Neuronal stem cell (in vitro differentiated cells): ENCODE measurements around the gene WWP2. TPM values are rescaled to one million over a fixed set of nuclear protein-coding genes. Genes with fewer than 3 reads are reported as not detected.
"Not testable (repeated sequence)": the region's sequence is repeated elsewhere in the genome, so short reads cannot be mapped to it uniquely, and the experiment has no call there.

Source experiments
- DNase-seq: peaks from one replicate; pipeline ENCODE4 v3.0.0-alpha.2; 2013; ENCODE audit warnings: low spot score
- H2AFZ ChIP-seq: one replicate; pipeline ENCODE4 v1.6.1; 2013; ENCODE audit warnings: mild to moderate bottlenecking, low read length, inconsistent platforms
- H2AK5ac ChIP-seq: 2 replicates; pipeline ENCODE4 v1.6.1; 2013; ENCODE audit warnings: low read depth, mild to moderate bottlenecking, inconsistent platforms, low read length, moderate library complexity, mixed read lengths
- H2BK120ac ChIP-seq: 2 replicates; pipeline ENCODE4 v1.6.1; 2013; ENCODE audit warnings: low read depth, mild to moderate bottlenecking, inconsistent platforms, low read length, moderate library complexity, mixed read lengths
- H2BK12ac ChIP-seq: one replicate; pipeline ENCODE4 v1.6.1; 2013; ENCODE audit warnings: low read length, inconsistent platforms
- H2BK15ac ChIP-seq: 2 replicates; pipeline ENCODE4 v1.6.1; 2013; ENCODE audit warnings: mild to moderate bottlenecking, low read length, inconsistent platforms, mixed read lengths
- H2BK5ac ChIP-seq: one replicate; pipeline ENCODE4 v1.6.1; 2013; ENCODE audit warnings: inconsistent platforms, mild to moderate bottlenecking, low read length, moderate library complexity
- H3K14ac ChIP-seq: one replicate; pipeline ENCODE4 v1.6.1; 2013; ENCODE audit warnings: low read length, inconsistent platforms
- H3K18ac ChIP-seq: 2 replicates; pipeline ENCODE4 v1.6.1; 2013; ENCODE audit warnings: low read length, inconsistent platforms
- H3K23ac ChIP-seq: 2 replicates; pipeline ENCODE4 v1.6.1; 2013; ENCODE audit warnings: low read depth, mild to moderate bottlenecking, mixed read lengths, low read length, inconsistent platforms; ENCODE audit not compliant: poor library complexity
- H3K27ac ChIP-seq: replicated peaks from 3 replicates; pipeline ENCODE4 v1.5.1; 2013; ENCODE audit warnings: low read length, inconsistent platforms
- H3K27me3 ChIP-seq, 3 experiments: 2 replicates each; pipeline ENCODE4 v1.6.1; 2013; ENCODE audit warnings: low read length in 3 of 3, mild to moderate bottlenecking in 2 of 3, inconsistent platforms in 1 of 3, low read depth in 1 of 3, mixed read lengths in 1 of 3, moderate library complexity in 1 of 3; ENCODE audit not compliant: control insufficient read depth in 3 of 3, insufficient read depth in 3 of 3
- H3K36me3 ChIP-seq, 2 donors: replicated peaks in 1 of 2; 2 replicates each; pipeline ENCODE4 v1.6.1; 2013; ENCODE audit warnings: low read length in 2 of 2; ENCODE audit not compliant: control insufficient read depth in 2 of 2, insufficient read depth in 2 of 2
- H3K4ac ChIP-seq: 2 replicates; pipeline ENCODE4 v1.6.1; 2013; ENCODE audit warnings: inconsistent platforms, mild to moderate bottlenecking, low read length, moderate library complexity
- H3K4me1 ChIP-seq, 2 donors: 1 replicate in 1 of 2; 2 replicates in 1 of 2; pipeline ENCODE4 v1.6.1; 2013; ENCODE audit warnings: low read length in 2 of 2, low read depth in 1 of 2; ENCODE audit not compliant: control insufficient read depth in 2 of 2, insufficient read depth in 1 of 2
- H3K4me2 ChIP-seq: one replicate; pipeline ENCODE4 v1.6.1; 2013; ENCODE audit warnings: mild to moderate bottlenecking, low read length, inconsistent platforms; ENCODE audit not compliant: insufficient read depth, poor library complexity, severe bottlenecking
- H3K4me3 ChIP-seq, 2 donors: 2 replicates each; pipeline ENCODE4 v1.5.1; 2013; ENCODE audit warnings: low read length in 2 of 2, mild to moderate bottlenecking in 2 of 2, inconsistent platforms in 1 of 2, moderate library complexity in 1 of 2
- H3K79me1 ChIP-seq: one replicate; pipeline ENCODE4 v1.6.1; 2013; ENCODE audit warnings: low read depth, mild to moderate bottlenecking, inconsistent platforms, low read length, moderate library complexity
- H3K9ac ChIP-seq: one replicate; pipeline ENCODE4 v1.6.1; 2013; ENCODE audit warnings: mild to moderate bottlenecking, low read depth, low read length, inconsistent platforms; ENCODE audit not compliant: poor library complexity
- H3K9me3 ChIP-seq, 2 donors: replicated peaks in 1 of 2; 2 replicates each; pipeline versions ENCODE3 to v1.6.1; 2013; ENCODE audit warnings: low read length in 2 of 2, mild to moderate bottlenecking in 2 of 2, inconsistent platforms in 1 of 2, low read depth in 1 of 2, mixed read lengths in 1 of 2, moderate library complexity in 1 of 2; ENCODE audit not compliant: control insufficient read depth in 2 of 2, insufficient read depth in 1 of 2
- H4K8ac ChIP-seq: one replicate; pipeline ENCODE4 v1.6.1; 2013; ENCODE audit warnings: low read depth, mild to moderate bottlenecking, inconsistent platforms, low read length, moderate library complexity
- H4K91ac ChIP-seq: one replicate; pipeline ENCODE4 v1.6.1; 2013; ENCODE audit warnings: low read length, low read depth, mild to moderate bottlenecking, inconsistent platforms; ENCODE audit not compliant: poor library complexity
- WGBS, 2 donors: extraction: QIAGEN DNeasy Blood & Tissue Kit; methylation state at CpG; one replicate each; pipeline ENCODE4 v1.1.7; 2013; ENCODE audit warnings: missing lambda C conversion rate in 2 of 2, mixed read lengths in 1 of 2; ENCODE audit not compliant: insufficient read length in 2 of 2, insufficient replicate concordance in 1 of 2; ENCODE audit errors: extremely low coverage in 2 of 2; 5-methylcytosine and 5-hydroxymethylcytosine counted together
- small RNA-seq: library from polyadenylated mRNA; stranded (forward); fragments of <200 nt; extraction: miRNeasy Mini kit (QIAGEN cat#:217004); gene quantifications from one replicate; pipeline ENCODE3, GENCODE V24; 2013; ENCODE audit not compliant: insufficient read depth

WWP2 gene

GRCh38 chr16:69985196-69985595 is 223.1 kb downstream of the WWP2 start:
- WGBS, 2 donors: no CpG with 5 or more reads among the region's 1 CpG
- not testable (repeated sequence) for H3K36me3 ChIP-seq, H3K4me1 ChIP-seq

More at GRCh38 chr16:69985196-69985595, 223.1 kb downstream of the WWP2 start:
- not testable (repeated sequence) for H2AFZ ChIP-seq, H3K23ac ChIP-seq, H2BK120ac ChIP-seq, H3K27me3 ChIP-seq, H2BK12ac ChIP-seq, H2BK15ac ChIP-seq, H2BK5ac ChIP-seq, H4K91ac ChIP-seq, H3K79me1 ChIP-seq, H4K8ac ChIP-seq, H3K4ac ChIP-seq, H2AK5ac ChIP-seq, H3K9me3 ChIP-seq, H3K4me3 ChIP-seq, H3K27ac ChIP-seq, H3K9ac ChIP-seq, H3K18ac ChIP-seq, H3K4me2 ChIP-seq, H3K14ac ChIP-seq, DNase-seq

Small RNAs within 50 kb of the gene (small RNA-seq; reads per million reads assigned to genes)
- gene AC026468.1: not detected
- gene MIR140: 3,980 reads per million, percentile 99 among the genes with 10 or more reads in this experiment
- not detected for gene RF00091
